HCEC 1CT (cell line): ENCODE data around the gene TNRC6C.
"Not testable (repeated sequence)": the region's sequence is repeated elsewhere in the genome, so short reads cannot be mapped to it uniquely, and the experiment has no call there.

Source experiments
- DNase-seq: peaks from one replicate; pipeline ENCODE4 v3.0.0-alpha.2; 2017

The TNRC6C gene

GRCh38 chr17:78048346-78049292 is 90.1 kb downstream of the TNRC6C start:
- no peak for DNase-seq

GRCh38 chr17:78049609-78050008 is 91.1 kb downstream of the TNRC6C start:
- DNase-seq: no peak

GRCh38 chr17:78051186-78051972 is 92.9 kb downstream of the TNRC6C start:
- no peak for DNase-seq

GRCh38 chr17:78053777-78054468 is 95.4 kb downstream of the TNRC6C start:
- no peak for DNase-seq

GRCh38 chr17:78057113-78057740 is 98.7 kb downstream of the TNRC6C start:
- no peak for DNase-seq

GRCh38 chr17:78058001-78058400 is 99.5 kb downstream of the TNRC6C start:
- no peak for DNase-seq

GRCh38 chr17:78058581-78058980 is 100.1 kb downstream of the TNRC6C start:
- DNase-seq: no peak

- no peak for DNase-seq
Observed at GRCh38 chr17:78062596-78062995, 104.1 kb downstream of the TNRC6C start.

GRCh38 chr17:78063489-78063888 is 105.0 kb downstream of the TNRC6C start:
- no peak for DNase-seq

- no peak for DNase-seq
Observed at GRCh38 chr17:78064708-78065107, 106.2 kb downstream of the TNRC6C start.

GRCh38 chr17:78066976-78067375 is 108.5 kb downstream of the TNRC6C start:
- DNase-seq: not testable (repeated sequence)

- no peak for DNase-seq
Observed at GRCh38 chr17:78069695-78070094, 111.2 kb downstream of the TNRC6C start.

GRCh38 chr17:78072961-78073360 is 114.5 kb downstream of the TNRC6C start:
- DNase-seq: no peak

- DNase-seq: no peak
Observed at GRCh38 chr17:78075011-78075410, 116.5 kb downstream of the TNRC6C start.

- no peak for DNase-seq
Observed at GRCh38 chr17:78075545-78075944, 117.0 kb downstream of the TNRC6C start.

GRCh38 chr17:78079253-78079652 is 120.8 kb downstream of the TNRC6C start:
- no peak for DNase-seq

- DNase-seq: no peak
Observed at GRCh38 chr17:78081551-78081950, 123.0 kb downstream of the TNRC6C start.

- DNase-seq: not testable (repeated sequence)
Observed at GRCh38 chr17:78082355-78082872, 123.9 kb downstream of the TNRC6C start.

GRCh38 chr17:78082988-78083387 is 124.5 kb downstream of the TNRC6C start:
- DNase-seq: no peak

GRCh38 chr17:78086740-78087139 is 128.2 kb downstream of the TNRC6C start:
- no peak for DNase-seq

GRCh38 chr17:78088529-78088928 is 130.0 kb downstream of the TNRC6C start:
- no peak for DNase-seq

- DNase-seq: no peak
Observed at GRCh38 chr17:78089576-78090281, 131.2 kb downstream of the TNRC6C start.
